Transverse colon (tissue), 4 donors: ENCODE data around the gene BAZ1A.

Source experiments
- EP300 ChIP-seq: sonication (generic); formaldehyde crosslinking; IDR thresholded peaks from one replicate; pipeline ENCODE4 v1.6.1; 2017; ENCODE audit warnings: antibody characterized with exemption, low read depth
- POLR2A ChIP-seq: fragments of 450-650 bp; IDR thresholded peaks from one replicate; pipeline ENCODE4 v1.6.1; 2016; ENCODE audit warnings: antibody characterized with exemption, mild to moderate bottlenecking, moderate library complexity
- POLR2AphosphoS5 ChIP-seq, 3 donors: sonication (generic); formaldehyde crosslinking; IDR thresholded peaks; one replicate each; pipeline ENCODE4 v1.6.1; 2016; ENCODE audit warnings: antibody characterized with exemption in 3 of 3
- TF ChIP-seq, protein P1 (sequence below), 5 experiments: fragments of 200-600 bp in 3 of 5; fragments of 450-650 bp in 2 of 5; sonication (generic) in 3 of 5; IDR thresholded peaks; 1 replicate in 2 of 5; 2 replicates in 3 of 5; pipeline ENCODE4 v1.5.1; 2016 to 2017; ENCODE audit warnings: antibody characterized with exemption in 5 of 5, inconsistent platforms in 3 of 5, mild to moderate bottlenecking in 2 of 5, moderate library complexity in 1 of 5

DNA sequence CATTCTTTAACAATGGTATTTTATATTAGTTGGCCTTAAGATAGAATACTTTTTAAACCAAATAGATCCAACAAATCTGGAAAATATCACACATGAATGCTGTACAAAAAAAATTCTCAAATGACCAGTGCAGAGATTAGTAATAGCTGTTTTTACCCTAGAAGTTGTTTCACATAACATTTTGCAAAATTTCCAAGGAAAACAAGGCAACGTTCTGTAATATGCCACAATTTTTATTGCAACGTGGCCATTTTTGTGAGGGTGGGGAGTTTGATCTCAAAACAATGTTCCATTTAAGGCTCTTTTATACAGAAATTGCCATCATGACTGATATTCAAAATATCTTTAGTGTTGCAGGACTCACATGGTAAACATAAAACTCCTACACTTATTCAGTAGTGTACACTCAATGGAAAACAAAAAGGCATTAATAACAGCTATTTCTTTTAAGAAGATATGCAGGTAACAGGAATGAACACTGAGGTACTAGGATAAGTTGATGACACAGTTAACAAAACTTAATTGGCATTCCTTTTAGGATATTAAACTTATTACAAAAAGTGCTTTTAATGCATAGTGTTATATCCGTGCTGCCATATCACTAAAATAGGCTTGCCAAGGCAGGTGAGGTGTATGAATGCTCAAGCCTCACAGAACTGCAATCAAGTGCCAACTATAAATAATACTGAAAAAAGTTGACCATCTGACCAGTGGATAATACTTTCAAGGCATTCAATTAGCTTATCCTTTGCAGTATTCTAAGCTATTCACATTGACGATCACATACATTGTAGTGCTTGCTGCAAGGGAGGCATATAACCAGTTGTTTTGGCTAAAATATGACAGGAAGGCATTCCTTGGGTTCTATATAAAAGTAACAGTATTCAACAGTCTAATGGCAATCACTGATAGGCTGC lies 163.1 kb downstream of the BAZ1A start:
- TF ChIP-seq POLR2AphosphoS5 (IDR thresholded peaks at IDR 0.05) (no peak), POLR2A (no peak), EP300 (no peak)
- TF ChIP-seq, protein P1, sequence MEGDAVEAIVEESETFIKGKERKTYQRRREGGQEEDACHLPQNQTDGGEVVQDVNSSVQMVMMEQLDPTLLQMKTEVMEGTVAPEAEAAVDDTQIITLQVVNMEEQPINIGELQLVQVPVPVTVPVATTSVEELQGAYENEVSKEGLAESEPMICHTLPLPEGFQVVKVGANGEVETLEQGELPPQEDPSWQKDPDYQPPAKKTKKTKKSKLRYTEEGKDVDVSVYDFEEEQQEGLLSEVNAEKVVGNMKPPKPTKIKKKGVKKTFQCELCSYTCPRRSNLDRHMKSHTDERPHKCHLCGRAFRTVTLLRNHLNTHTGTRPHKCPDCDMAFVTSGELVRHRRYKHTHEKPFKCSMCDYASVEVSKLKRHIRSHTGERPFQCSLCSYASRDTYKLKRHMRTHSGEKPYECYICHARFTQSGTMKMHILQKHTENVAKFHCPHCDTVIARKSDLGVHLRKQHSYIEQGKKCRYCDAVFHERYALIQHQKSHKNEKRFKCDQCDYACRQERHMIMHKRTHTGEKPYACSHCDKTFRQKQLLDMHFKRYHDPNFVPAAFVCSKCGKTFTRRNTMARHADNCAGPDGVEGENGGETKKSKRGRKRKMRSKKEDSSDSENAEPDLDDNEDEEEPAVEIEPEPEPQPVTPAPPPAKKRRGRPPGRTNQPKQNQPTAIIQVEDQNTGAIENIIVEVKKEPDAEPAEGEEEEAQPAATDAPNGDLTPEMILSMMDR (IDR thresholded peaks at IDR 0.05), result no peak
